Activated naive CD8-positive, alpha-beta T cell treated with anti-CD3 and anti-CD28 coated beads, Interleukin-2, amount 50 U/mL, for 16 hours (primary cell): Measurements from ENCODE around the gene FOCAD.

Experiments used
- DNase-seq: peaks from one replicate; pipeline ENCODE4 v3.0.0-alpha.2; 2020; ENCODE audit warnings: low read depth, low spot score

Gene FOCAD

DNA sequence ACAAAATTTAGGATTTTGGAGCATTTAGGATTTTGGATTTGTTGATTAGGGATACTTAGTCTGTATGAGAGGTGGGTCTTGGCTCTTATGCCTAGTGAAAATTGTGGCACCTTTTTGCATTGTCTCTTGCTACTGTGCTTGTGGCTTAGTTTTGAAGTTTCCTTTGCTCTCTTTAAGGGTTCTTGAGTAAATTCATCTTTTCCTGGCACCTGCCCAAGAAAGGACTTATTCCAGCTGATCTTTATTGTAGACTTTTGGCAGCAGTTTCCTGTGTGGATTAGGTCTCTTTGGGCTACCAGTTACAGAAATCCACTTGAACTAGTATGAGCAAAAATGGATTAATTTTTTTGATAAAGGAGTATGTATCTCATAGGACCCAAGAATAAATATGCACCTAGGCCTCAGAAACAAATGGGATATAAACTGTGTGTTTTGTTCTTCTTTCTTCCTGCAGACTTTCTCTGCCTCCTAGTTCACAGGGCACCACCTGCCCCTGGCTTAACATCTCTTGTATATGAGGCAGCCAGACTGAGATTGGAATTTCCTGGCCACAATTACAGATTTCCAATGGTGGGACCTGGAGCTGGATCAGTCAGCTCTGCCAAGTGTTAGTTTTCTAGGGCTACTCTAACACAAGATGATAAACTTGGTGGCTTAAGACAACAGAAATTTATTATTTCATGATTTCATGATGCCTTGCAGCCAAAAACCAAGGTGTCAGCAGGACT is 44.6 kb downstream of the FOCAD start:
- no peak for DNase-seq

DNA sequence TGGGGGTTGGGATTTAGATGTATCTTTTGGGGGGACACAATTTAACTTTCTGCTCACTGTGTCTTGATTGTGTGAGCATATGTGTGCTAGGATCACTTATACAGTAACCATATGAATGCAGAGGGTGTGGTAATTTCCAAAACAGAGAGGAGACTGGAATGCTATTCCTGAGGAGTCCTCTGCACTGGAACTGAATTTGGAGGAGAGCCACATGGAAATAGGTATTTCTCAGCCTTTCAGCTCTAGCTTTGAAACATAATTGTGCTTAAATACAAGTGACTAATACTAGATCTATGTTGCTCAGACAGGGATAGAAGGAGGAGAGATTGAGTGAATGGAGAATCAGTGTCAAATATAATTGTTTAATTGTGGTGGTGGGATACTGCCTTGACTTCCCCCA is 45.5 kb downstream of the FOCAD start:
- no peak for DNase-seq

DNA sequence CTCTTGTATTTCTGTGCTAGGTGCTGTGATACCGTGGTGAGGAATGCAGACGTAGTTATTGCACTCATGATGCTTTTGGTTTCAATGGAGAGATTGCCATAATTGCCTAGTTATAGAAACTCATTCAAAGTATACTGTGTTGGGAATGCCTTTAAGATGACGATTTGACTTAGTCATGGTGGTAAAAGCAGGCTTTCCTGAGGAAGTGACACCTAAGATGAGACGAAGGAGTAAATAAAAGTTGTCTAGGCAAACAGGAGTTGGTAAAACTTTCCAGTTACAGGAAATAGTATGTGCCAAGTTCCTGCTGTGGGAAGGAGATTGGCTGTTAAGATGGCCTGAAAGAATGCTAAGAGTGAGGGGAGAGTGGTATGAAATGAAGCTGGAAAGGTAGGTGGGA is 48.1 kb downstream of the FOCAD start:
- no peak for DNase-seq

GRCh38 chr9:20734275-20734674 is 50.2 kb downstream of the FOCAD start:
- DNase-seq = no peak

DNA sequence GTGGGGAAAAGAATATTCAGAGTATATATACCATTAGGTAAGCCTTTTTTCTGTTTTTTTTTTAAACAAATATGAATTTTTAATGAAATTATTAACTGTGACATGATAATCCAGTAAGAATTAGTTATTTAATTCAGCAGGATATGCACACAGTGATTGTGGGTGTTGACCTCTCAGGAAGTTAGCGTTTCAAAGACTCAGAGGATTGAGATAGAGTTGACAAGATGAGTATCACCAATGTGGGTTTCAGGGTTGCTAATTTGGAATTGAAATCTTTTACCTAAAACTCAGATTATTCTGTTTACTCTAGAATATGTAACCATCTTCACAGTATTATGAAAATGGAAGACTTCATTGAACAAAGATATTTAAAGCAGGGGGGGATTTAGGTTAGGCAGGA is 56.2 kb downstream of the FOCAD start:
- DNase-seq = no peak

DNA sequence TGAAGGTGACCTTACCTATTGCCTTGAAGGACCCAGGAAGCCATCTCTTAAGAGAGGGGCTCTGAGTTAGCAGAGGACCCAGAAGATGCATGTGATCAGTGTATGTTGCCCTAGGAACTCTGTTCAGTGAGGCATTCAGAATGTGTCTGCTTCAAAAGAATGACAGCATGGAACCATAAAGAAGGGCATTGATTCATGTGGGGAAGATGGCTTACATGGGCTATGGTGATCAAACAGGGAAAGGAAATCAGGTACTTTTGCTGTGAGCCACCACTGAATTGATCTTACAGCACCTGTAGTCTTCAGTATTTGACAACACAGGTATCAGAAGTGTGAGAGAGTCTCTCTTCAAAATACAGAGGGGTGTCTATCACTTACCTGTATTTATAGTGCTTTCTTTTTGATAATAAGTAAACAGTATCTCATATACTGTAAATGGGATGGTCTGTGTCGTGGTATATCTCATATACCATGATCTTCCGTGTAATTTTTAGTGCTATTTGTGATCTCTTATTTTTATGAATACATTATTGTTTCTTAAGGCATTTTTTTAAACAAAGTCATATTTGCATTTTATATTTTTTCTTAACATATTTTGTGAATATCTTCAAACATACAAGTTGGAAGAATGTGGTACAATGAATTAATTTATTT is 57.0 kb downstream of the FOCAD start:
- DNase-seq = no peak

DNA sequence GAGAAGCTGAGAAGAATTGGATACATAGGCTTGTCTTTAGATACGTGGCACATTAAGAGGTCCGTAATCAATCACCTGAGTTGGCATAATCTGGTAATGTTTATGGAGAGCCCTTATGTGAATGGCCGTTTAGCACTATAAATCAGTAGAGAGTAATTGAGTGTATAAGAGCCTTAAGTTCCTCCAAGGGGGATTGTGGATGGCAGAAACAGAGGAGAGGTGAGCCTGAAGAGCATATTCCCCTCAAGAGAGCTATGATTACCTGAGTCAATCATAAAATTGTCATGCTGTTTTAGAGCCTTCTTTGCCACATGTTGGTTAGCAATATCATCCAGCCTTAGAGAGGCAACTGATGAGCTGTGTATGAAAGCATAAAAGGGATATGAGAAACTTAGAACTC is 58.8 kb downstream of the FOCAD start:
- no peak for DNase-seq

DNA sequence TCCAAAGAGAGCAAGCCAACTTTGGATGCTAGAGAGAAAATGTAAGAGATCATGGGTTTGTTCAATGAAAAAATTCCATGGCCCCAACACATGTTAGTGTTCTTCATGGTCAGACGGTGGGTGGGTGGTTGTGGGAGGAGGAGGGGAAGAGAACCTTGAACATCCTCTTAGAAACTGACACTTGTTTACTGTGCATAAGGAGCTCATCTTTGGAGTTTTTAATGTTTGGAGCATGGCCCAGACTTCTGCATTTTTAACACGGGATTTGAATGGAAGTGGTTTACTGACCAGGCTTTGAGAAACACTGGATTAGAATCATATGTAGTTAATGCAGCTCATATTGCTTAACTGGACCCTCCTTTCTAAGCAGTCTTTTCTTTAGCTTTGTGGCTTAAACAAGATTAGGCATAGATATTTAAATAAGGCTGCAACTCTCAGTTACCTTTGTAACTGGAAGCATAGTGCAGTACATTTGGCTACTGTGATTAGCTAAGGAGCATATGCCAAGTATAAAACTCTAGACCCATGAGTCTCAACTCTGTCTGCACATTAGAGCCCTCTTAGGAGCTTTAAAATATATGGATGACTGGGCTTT is 60.1 kb downstream of the FOCAD start:
- no peak for DNase-seq

- no peak for DNase-seq
Measured at GRCh38 chr9:20746967-20747366, 62.9 kb downstream of the FOCAD start.

GRCh38 chr9:20749496-20750198 is 65.6 kb downstream of the FOCAD start:
- DNase-seq = no peak

GRCh38 chr9:20753761-20754160 is 69.7 kb downstream of the FOCAD start:
- DNase-seq = no peak

DNA sequence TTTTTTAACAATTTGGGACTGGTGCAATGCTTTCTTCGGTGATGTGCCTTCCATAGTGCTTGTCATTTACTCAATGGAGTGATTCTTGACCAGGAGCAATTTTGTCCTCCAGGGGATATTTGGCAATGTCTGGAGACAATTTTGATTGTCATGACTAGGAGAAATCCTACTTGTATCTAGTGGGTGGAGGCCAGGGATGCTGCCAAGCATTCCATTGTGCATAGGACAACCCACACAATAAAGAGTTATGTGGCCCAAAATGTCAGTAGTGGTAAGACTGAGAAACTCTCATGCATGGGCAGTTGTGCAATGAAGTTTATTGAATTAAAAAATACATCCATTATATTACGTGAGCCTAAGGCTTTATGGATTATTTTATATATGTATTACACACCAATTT is 70.5 kb downstream of the FOCAD start:
- DNase-seq = no peak

GRCh38 chr9:20760246-20760891 is 76.3 kb downstream of the FOCAD start:
- no peak for DNase-seq

- no peak for DNase-seq
Measured at GRCh38 chr9:20770947-20771346, 86.9 kb downstream of the FOCAD start.

- DNase-seq = no peak
Measured at GRCh38 chr9:20771729-20772128, 87.7 kb downstream of the FOCAD start.

- no peak for DNase-seq
Measured at GRCh38 chr9:20775683-20776082, 91.6 kb downstream of the FOCAD start.

- no peak for DNase-seq
Measured at GRCh38 chr9:20781092-20781491, 97.0 kb downstream of the FOCAD start.

DNA sequence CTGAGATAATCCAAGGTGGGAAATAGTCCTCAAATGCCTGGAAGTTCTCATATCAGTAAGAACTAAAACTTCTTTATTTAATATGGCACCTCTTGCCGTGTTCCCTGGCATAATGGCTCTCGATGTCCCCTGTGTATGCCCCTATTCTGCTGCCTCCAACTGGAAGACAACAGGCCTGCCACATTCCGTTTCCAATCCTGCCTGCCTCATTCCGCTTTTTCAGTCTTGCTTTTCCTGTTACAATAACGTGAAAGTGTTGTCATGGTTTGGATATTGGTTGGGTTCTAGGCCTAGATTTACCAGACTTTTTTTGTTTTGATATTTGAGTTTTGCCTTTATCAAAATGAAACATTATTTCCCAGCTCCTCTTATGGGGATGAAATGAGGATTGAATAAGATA is 98.2 kb downstream of the FOCAD start:
- no peak for DNase-seq

DNA sequence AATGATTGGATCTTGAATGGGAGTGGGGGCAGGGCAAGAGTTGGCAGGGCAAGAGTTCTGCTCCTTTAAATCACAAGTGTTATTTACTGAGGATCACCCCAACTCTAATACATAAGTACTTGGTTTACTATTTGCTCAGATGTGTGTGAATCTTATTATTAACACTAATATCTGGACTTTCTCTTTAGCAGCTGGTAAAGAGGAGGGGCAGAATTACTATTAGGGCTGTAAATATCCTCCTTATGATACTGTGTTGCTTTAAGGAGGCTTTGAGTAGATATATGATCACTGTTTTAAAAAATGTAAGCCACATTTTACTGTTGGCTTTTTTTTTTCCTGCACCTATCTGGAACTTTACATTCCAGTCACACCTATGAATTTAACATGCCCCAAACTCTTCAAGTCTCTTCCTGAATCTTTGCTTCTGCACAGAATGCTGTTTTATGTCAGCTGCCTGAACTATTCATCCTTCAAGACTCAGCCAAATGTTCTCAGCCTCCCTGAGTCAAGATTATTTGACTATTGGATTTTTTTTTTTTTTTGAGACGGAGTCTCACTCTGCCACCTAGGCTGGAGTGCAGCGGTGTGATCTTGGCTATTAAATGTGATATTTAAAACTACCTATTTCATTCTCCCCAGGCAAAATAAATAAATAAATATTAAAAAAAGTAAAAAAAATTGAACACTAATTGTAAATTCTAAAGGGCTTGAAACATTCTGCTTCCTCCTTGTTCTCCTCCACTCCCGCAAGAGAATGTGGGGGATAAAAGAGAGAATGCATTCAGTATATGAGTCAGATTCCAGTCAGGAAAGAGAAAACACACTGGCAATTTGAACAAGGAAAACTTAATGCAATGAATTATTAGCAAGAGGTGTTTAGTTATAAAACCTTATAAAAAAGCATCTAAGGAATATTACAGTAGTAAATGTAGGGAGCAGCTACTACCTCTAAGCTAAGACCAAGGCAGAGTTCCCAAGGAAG is 99.3 kb downstream of the FOCAD start:
- no peak for DNase-seq

- no peak for DNase-seq
Measured at GRCh38 chr9:20784196-20784595, 100.1 kb downstream of the FOCAD start.

GRCh38 chr9:20786807-20787206 is 102.7 kb downstream of the FOCAD start:
- no peak for DNase-seq
